ENCODE measurements around the gene ANKFY1.

GRCh38 chr17:4127555-4127954 is 136.2 kb downstream of the ANKFY1 start:
- no peak for TF ChIP-seq CTCF (IDR thresholded peaks at IDR 0.05; ENCODE audit: low read length)
- no peak for TF ChIP-seq EZH2phosphoT487 (IDR thresholded peaks at IDR 0.05; ENCODE audit: low read length)
